Prostate gland (tissue), 2 donors: ENCODE data around the gene AARS2.

Experiments used
- POLR2A ChIP-seq: fragments of 450-650 bp; IDR thresholded peaks from one replicate; pipeline ENCODE4 v1.6.1; 2016; ENCODE audit warnings: antibody characterized with exemption, mild to moderate bottlenecking
- POLR2AphosphoS5 ChIP-seq: sonication (generic); formaldehyde crosslinking; IDR thresholded peaks from one replicate; pipeline ENCODE4 v1.6.1; 2017; ENCODE audit warnings: antibody characterized with exemption
- TF ChIP-seq, protein P1 (sequence below), 4 experiments: fragments of 200-600 bp in 2 of 4; fragments of 450-650 bp in 2 of 4; sonication (generic) in 2 of 4; IDR thresholded peaks; 1 replicate in 3 of 4; 2 replicates in 1 of 4; pipeline ENCODE4 v1.5.1; 2016 to 2019; ENCODE audit warnings: antibody characterized with exemption in 4 of 4, mild to moderate bottlenecking in 2 of 4, moderate library complexity in 2 of 4

GRCh38 chr6:44255105-44255808, 57.9 kb downstream of the AARS2 start:
- TF ChIP-seq, protein P1, sequence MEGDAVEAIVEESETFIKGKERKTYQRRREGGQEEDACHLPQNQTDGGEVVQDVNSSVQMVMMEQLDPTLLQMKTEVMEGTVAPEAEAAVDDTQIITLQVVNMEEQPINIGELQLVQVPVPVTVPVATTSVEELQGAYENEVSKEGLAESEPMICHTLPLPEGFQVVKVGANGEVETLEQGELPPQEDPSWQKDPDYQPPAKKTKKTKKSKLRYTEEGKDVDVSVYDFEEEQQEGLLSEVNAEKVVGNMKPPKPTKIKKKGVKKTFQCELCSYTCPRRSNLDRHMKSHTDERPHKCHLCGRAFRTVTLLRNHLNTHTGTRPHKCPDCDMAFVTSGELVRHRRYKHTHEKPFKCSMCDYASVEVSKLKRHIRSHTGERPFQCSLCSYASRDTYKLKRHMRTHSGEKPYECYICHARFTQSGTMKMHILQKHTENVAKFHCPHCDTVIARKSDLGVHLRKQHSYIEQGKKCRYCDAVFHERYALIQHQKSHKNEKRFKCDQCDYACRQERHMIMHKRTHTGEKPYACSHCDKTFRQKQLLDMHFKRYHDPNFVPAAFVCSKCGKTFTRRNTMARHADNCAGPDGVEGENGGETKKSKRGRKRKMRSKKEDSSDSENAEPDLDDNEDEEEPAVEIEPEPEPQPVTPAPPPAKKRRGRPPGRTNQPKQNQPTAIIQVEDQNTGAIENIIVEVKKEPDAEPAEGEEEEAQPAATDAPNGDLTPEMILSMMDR (IDR thresholded peaks at IDR 0.05) = no peak
- no peak for TF ChIP-seq POLR2AphosphoS5
- TF ChIP-seq POLR2A = no peak
